ENCODE data around the gene LMBRD2. TPM values are rescaled to one million over a fixed set of nuclear protein-coding genes. Genes with fewer than 3 reads are reported as not detected.
A peak's percentile ranks its signal among the peaks of the same experiment; 100 is the strongest.
"Not testable (repeated sequence)": the region's sequence is repeated elsewhere in the genome, so short reads cannot be mapped to it uniquely, and the experiment has no call there.

Gene LMBRD2
- polyA plus RNA-seq, 2 donors, result 1.3 to 2.3 TPM

DNA sequence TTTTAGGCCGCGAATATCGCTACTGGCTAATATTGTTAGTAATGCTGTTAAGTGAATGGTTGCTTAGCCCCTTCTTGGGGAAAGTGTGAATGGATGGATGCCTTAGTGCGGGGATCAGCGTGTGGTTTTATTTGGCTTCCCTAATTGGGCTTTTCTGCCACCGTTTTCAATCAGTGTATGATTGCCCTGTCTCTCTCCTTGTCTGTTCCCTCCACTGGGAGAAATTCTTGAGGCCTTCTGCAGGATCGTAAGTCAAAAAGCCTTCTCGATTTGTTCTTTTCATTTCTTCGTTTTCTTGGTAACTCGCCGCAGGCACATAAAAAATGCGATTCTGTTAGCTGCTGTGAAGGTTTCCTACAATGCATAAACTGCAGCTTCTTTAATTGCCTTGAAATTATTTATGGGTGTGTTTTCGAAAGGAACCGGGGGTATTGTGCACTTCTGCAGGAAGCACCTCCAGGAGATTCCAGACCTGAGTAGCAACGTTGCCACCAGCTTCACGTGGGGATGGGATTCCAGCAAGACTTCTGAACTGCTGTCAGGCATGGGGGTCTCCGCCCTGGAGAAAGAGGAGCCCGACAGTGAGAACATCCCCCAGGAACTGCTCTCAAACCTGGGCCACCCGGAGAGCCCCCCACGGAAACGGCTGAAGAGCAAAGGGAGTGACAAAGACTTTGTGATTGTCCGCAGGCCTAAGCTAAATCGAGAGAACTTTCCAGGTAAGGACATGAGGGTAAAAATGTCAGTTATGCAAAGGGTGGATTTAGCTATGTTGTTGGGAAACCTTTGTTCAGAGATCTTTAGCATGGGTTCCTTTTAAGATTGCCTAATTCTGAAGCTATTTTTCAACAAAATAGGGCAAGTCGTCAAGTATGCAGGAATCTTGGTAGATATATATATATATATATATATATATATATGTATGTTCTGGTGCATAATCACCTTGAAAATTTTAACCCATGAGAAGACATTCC is 924 bp upstream of the LMBRD2 start:
- H3K9me3 ChIP-seq (ENCODE audit: control insufficient read depth in 2 of 2, insufficient read depth in 1 of 2, low read depth in 1 of 2, low read length in 1 of 2), result no peaks in the 10 kb centered on the region
- 3% methylated on average over 24 of the region's 24 CpGs for WGBS, 2 donors
- no peaks in the 10 kb centered on the region for H3K36me3 ChIP-seq (ENCODE audit: control insufficient read depth in 2 of 2, insufficient read depth in 2 of 2, low read length in 1 of 2)
- H3K4me3 ChIP-seq (ENCODE audit: low read depth in 1 of 2, low read length in 2 of 2), result peak overlapping the region; percentile 70 to 95
- H3K27me3 ChIP-seq (ENCODE audit: control insufficient read depth in 1 of 2, insufficient read depth in 2 of 2, low read length in 2 of 2), result no peaks in the 10 kb centered on the region
- H3K4me1 ChIP-seq (ENCODE audit: control insufficient read depth in 2 of 2, insufficient read depth in 2 of 2, low read length in 1 of 2), result peaks cover 0 to 5% of the 10 kb centered on the region in 2 donors
- H3K27ac ChIP-seq (ENCODE audit: low read depth in 2 of 2, low read length in 1 of 2), result peak overlapping the region; percentile 7 to 17

DNA sequence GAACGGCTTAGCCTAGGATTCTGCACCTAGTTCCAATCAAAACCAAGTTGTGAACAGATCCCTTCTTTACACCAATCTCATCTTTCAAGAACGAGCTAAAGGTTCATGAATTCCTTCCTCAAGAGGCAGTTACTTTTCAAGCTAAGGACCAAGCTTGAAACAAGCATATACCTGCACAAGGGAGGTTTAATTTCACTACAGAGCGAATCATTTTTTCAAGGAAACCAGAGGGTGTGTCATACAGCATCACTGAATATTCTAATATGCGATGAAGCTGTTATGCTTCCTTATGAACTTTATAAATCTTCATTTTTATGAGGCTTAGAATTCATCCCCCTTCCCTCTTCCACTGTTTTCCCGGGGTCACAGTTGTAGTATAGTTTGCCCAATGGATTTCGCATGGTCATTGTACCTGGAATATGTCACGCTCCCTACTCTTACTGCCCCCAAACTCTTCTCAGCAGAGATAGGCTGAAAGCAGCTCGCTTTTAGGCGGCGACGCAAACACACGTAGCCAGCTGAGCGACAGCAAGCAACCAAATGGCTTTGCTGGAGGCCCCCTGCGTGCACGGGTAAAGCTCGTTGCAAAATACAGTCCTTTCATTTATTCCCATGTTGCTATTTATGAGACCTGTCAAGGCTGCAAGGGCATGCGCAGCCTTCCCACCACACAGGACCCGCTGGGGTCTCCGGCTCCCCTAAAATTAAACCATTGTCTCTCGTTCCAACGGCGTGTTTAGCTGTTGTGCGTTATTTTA is 832 bp downstream of the LMBRD2 start:
- 2% methylated on average over 23 of the region's 23 CpGs for WGBS, 2 donors
- Histone ChIP-seq H3K9me3 (ENCODE audit: control insufficient read depth in 2 of 2, insufficient read depth in 1 of 2, low read depth in 1 of 2, low read length in 1 of 2) (no peaks in the 10 kb centered on the region), H3K4me3 (ENCODE audit: low read depth in 1 of 2, low read length in 2 of 2) (peak overlapping the region; percentile 70 to 95), H3K27ac (ENCODE audit: low read depth in 2 of 2, low read length in 1 of 2) (peak overlapping the region; percentile 68 to 88), H3K27me3 (ENCODE audit: control insufficient read depth in 1 of 2, insufficient read depth in 2 of 2, low read length in 2 of 2) (no peaks in the 10 kb centered on the region), H3K36me3 (ENCODE audit: control insufficient read depth in 2 of 2, insufficient read depth in 2 of 2, low read length in 1 of 2) (no peaks in the 10 kb centered on the region), H3K4me1 (ENCODE audit: control insufficient read depth in 2 of 2, insufficient read depth in 2 of 2, low read length in 1 of 2) (no peaks in the 10 kb centered on the region)

DNA sequence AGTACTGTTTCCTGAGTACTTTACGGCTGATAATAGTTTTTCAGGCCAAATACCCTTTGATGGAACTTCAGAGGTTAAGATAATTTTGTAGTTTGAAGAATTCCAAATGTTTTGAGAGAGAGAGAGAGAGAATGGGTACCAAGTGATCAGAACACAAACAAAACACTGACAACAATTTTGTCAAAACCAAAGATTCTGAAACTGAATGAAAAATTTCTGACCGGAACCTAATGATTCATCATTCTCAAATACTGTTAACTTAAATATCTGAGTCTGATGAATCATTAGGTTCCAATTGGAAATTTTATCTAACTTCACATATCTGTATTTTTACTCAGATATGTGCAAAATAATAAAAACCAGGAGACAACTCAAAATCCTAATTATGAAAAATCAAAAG is 4.0 kb downstream of the LMBRD2 start:
- Histone ChIP-seq H3K27ac (ENCODE audit: low read depth in 2 of 2, low read length in 1 of 2) (no peak overlapping the region), H3K36me3 (ENCODE audit: control insufficient read depth in 2 of 2, insufficient read depth in 2 of 2, low read length in 1 of 2) (no peaks in the 10 kb centered on the region), H3K4me3 (ENCODE audit: low read depth in 1 of 2, low read length in 2 of 2) (no peak overlapping the region), H3K27me3 (ENCODE audit: control insufficient read depth in 1 of 2, insufficient read depth in 2 of 2, low read length in 2 of 2) (no peaks in the 10 kb centered on the region), H3K4me1 (ENCODE audit: control insufficient read depth in 2 of 2, insufficient read depth in 2 of 2, low read length in 1 of 2) (no peaks in the 10 kb centered on the region), H3K9me3 (ENCODE audit: control insufficient read depth in 2 of 2, insufficient read depth in 1 of 2, low read depth in 1 of 2, low read length in 1 of 2) (no peaks in the 10 kb centered on the region)
- 83% methylated on average over 2 of the region's 2 CpGs for WGBS, 2 donors

DNA sequence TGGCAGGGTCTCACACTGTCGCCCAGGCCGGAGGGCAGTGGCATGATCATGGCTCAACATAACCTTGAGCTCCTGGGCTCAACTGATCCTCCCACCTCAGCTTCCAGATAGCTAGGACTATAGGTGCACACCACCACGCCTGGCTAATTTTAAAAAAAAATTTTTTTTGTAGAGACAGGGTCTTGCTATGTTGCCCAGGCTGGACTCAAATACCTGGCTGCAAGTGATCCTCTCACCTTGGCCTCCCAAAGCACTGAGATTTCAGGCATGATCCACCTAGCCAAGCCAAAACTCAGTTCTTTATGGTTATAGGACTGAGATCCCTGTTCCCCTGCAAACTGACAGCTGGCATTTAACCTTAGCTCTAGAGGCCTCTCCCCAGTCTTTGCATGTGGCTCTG is 5.3 kb downstream of the LMBRD2 start:
- H3K36me3 ChIP-seq (ENCODE audit: control insufficient read depth in 2 of 2, insufficient read depth in 2 of 2, low read length in 1 of 2), result no peaks in the 10 kb centered on the region
- no peaks in the 10 kb centered on the region for H3K27me3 ChIP-seq (ENCODE audit: control insufficient read depth in 1 of 2, insufficient read depth in 2 of 2, low read length in 2 of 2)
- no peak overlapping the region for H3K4me3 ChIP-seq (ENCODE audit: low read depth in 1 of 2, low read length in 2 of 2)
- WGBS, 2 donors, result 61 to 83% methylated on average over 3 of the region's 3 CpGs
- no peaks in the 10 kb centered on the region for H3K9me3 ChIP-seq (ENCODE audit: control insufficient read depth in 2 of 2, insufficient read depth in 1 of 2, low read depth in 1 of 2, low read length in 1 of 2)
- no peaks in the 10 kb centered on the region for H3K4me1 ChIP-seq (ENCODE audit: control insufficient read depth in 2 of 2, insufficient read depth in 2 of 2, low read length in 1 of 2)
- H3K27ac ChIP-seq (ENCODE audit: low read depth in 2 of 2, low read length in 1 of 2), result no peak overlapping the region

DNA sequence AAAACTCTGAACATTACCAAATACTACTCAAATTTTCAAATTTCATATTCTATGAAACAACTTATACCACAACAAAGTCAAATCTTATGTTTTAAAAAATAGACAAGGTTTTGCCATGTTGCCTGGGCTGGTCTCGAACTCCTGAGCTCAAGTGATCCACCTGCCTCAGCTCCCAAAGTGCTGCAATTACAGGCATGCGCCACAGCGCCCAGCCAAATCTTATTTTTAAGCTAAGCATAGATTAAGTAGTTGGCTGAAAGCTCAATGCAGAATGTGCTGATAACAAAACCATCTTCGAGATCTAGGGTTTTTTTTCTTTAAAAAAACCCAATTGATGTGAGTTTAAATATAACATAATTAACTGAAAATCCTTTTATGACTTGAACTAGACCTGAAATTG is 6.4 kb downstream of the LMBRD2 start:
- peaks cover 0 to 1% of the 10 kb centered on the region in 2 donors for H3K36me3 ChIP-seq (ENCODE audit: control insufficient read depth in 2 of 2, insufficient read depth in 2 of 2, low read length in 1 of 2)
- H3K4me3 ChIP-seq (ENCODE audit: low read depth in 1 of 2, low read length in 2 of 2), result no peak overlapping the region
- 84 to 90% methylated on average over 4 of the region's 4 CpGs for WGBS, 2 donors
- H3K27me3 ChIP-seq (ENCODE audit: control insufficient read depth in 1 of 2, insufficient read depth in 2 of 2, low read length in 2 of 2), result no peaks in the 10 kb centered on the region
- H3K9me3 ChIP-seq (ENCODE audit: control insufficient read depth in 2 of 2, insufficient read depth in 1 of 2, low read depth in 1 of 2, low read length in 1 of 2), result no peaks in the 10 kb centered on the region
- no peaks in the 10 kb centered on the region for H3K4me1 ChIP-seq (ENCODE audit: control insufficient read depth in 2 of 2, insufficient read depth in 2 of 2, low read length in 1 of 2)
- H3K27ac ChIP-seq (ENCODE audit: low read depth in 2 of 2, low read length in 1 of 2), result no peak overlapping the region

DNA sequence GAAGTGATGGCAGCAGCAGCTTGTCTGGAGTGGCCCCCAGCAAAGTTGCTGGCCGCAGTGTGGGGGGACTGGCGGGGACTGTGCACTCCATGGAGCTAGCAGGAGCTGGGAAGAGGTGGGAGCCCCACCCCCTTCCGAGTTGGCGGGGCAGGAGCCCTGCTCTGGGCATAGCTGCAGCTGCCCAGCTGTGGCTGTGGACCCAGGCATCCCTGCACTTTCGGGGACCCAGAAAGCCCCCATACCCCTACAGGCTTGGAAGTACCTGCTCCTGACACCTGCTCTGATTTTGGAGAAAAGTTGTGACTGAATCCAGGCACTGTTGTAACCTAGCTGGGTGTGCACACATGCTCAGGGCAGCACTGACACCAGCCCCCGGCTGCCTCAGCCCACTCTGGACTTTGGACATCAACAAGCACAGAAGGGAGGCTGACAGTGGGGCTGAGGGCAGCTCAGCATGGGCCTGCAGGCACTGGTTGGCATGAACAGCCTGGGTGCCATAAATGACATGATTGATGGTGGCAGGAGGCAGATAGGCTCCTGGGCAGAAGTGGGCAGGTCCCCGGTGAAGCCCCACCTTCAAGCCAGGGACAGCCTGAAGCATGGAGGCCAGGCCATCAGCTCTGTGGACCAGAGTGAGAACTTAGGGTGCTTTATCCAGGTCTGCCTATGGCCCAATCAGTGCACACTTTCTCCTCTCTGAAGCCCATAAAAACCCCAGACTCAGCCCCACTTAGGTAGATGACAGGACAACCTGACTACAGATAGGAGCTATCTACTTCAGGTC is 12.6 kb downstream of the LMBRD2 start:
- no peak overlapping the region for H3K27ac ChIP-seq (ENCODE audit: low read depth in 2 of 2, low read length in 1 of 2)
- H3K36me3 ChIP-seq (ENCODE audit: control insufficient read depth in 2 of 2, insufficient read depth in 2 of 2, low read length in 1 of 2), result peaks cover 11 to 13% of the 10 kb centered on the region in 2 donors
- no peaks in the 10 kb centered on the region for H3K4me1 ChIP-seq (ENCODE audit: control insufficient read depth in 2 of 2, insufficient read depth in 2 of 2, low read length in 1 of 2)
- no peaks in the 10 kb centered on the region for H3K27me3 ChIP-seq (ENCODE audit: control insufficient read depth in 1 of 2, insufficient read depth in 2 of 2, low read length in 2 of 2)
- 95 to 98% methylated on average over 7 of the region's 7 CpGs for WGBS, 2 donors
- H3K9me3 ChIP-seq (ENCODE audit: control insufficient read depth in 2 of 2, insufficient read depth in 1 of 2, low read depth in 1 of 2, low read length in 1 of 2), result no peaks in the 10 kb centered on the region
- H3K4me3 ChIP-seq (ENCODE audit: low read depth in 1 of 2, low read length in 2 of 2), result no peak overlapping the region

DNA sequence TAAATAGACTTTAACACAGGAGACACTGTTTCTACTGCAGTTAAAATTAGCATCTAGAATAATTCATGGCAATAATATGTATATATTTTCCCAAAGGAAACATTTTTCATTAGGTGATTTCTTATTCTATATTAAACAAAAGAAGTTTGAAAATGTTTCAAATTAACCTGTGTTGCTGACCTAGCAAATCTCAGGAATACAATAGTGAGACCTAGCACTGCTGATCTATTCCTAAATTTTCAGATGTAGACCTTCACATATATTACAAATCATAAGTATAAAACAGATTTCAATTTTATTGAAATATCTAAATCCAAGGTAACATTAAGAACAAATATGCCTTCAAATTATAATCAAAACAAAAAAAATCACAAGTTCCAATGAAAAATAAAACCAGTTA is 15.1 kb downstream of the LMBRD2 start:
- peaks cover 11 to 13% of the 10 kb centered on the region in 2 donors for H3K36me3 ChIP-seq (ENCODE audit: control insufficient read depth in 2 of 2, insufficient read depth in 2 of 2, low read length in 1 of 2)
- H3K9me3 ChIP-seq (ENCODE audit: control insufficient read depth in 2 of 2, insufficient read depth in 1 of 2, low read depth in 1 of 2, low read length in 1 of 2), result no peaks in the 10 kb centered on the region

DNA sequence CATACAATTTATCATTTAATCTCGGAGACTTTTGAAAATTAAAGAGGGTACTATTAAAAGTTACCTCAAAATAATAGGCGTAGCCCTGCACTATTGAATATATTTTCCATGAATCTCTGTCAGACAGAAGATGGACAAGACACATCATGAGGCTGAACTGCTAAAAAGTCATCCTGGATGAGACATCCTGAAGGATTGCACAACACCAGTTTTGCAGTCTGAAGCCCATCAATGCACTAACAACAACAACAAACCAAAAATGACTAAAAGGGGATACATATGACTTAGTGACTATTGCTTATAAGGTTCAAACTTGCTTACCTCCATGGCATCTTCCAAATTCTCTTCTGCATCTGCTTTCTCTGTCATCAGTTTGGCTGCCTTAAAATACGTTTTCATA is 15.7 kb downstream of the LMBRD2 start:
- WGBS, 2 donors, result 92 to 95% methylated on average over 3 of the region's 3 CpGs
- Histone ChIP-seq H3K36me3 (ENCODE audit: control insufficient read depth in 2 of 2, insufficient read depth in 2 of 2, low read length in 1 of 2) (peaks cover 11 to 13% of the 10 kb centered on the region in 2 donors), H3K27me3 (ENCODE audit: control insufficient read depth in 1 of 2, insufficient read depth in 2 of 2, low read length in 2 of 2) (no peaks in the 10 kb centered on the region), H3K4me3 (ENCODE audit: low read depth in 1 of 2, low read length in 2 of 2) (no peak overlapping the region), H3K4me1 (ENCODE audit: control insufficient read depth in 2 of 2, insufficient read depth in 2 of 2, low read length in 1 of 2) (no peaks in the 10 kb centered on the region), H3K27ac (ENCODE audit: low read depth in 2 of 2, low read length in 1 of 2) (no peak overlapping the region), H3K9me3 (ENCODE audit: control insufficient read depth in 2 of 2, insufficient read depth in 1 of 2, low read depth in 1 of 2, low read length in 1 of 2) (no peaks in the 10 kb centered on the region)

More for the DNA sequence above, 15.1 kb downstream of the LMBRD2 start:
- no peak overlapping the region for H3K4me3 ChIP-seq (ENCODE audit: low read depth in 1 of 2, low read length in 2 of 2)
- no peak overlapping the region for H3K27ac ChIP-seq (ENCODE audit: low read depth in 2 of 2, low read length in 1 of 2)
- H3K4me1 ChIP-seq (ENCODE audit: control insufficient read depth in 2 of 2, insufficient read depth in 2 of 2, low read length in 1 of 2), result no peaks in the 10 kb centered on the region
- H3K27me3 ChIP-seq (ENCODE audit: control insufficient read depth in 1 of 2, insufficient read depth in 2 of 2, low read length in 2 of 2), result no peaks in the 10 kb centered on the region

DNA sequence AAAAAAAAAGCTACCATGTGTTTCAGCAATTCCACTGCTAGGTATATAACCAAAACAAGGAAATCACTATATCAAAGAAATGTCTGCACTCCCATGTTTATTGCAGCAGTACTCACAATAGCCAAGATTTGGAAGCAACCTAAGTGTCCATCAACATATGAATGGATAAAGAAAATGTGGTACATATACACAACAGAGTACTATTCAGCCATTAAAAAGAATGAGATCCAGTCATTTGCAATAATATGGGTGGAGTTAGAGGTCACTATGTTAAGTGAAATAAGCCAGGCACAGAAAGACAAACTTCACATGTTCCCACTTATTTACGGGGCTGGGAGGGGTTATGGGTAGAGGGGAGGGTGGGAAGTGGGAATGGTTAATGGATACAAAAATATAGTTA is 18.7 kb downstream of the LMBRD2 start:
- WGBS, 2 donors, result 100% methylated on average over 1 of the region's 1 CpG
- not testable (repeated sequence) for H3K36me3 ChIP-seq (ENCODE audit: control insufficient read depth in 2 of 2, insufficient read depth in 2 of 2, low read length in 1 of 2); H3K9me3 ChIP-seq (ENCODE audit: control insufficient read depth in 2 of 2, insufficient read depth in 1 of 2, low read depth in 1 of 2, low read length in 1 of 2)

More for the DNA sequence above, 18.7 kb downstream of the LMBRD2 start:
- not testable (repeated sequence) for H3K27ac ChIP-seq (ENCODE audit: low read depth in 2 of 2, low read length in 1 of 2); H3K4me3 ChIP-seq (ENCODE audit: low read depth in 1 of 2, low read length in 2 of 2); H3K4me1 ChIP-seq (ENCODE audit: control insufficient read depth in 2 of 2, insufficient read depth in 2 of 2, low read length in 1 of 2); H3K27me3 ChIP-seq (ENCODE audit: control insufficient read depth in 1 of 2, insufficient read depth in 2 of 2, low read length in 2 of 2)
